Neural crest cell (in vitro differentiated cells): ENCODE results near the gene KRTAP4-7. TPM values are rescaled to one million over a fixed set of nuclear protein-coding genes. Genes with fewer than 3 reads are reported as not detected.
"Not testable (repeated sequence)": the region's sequence is repeated elsewhere in the genome, so short reads cannot be mapped to it uniquely, and the experiment has no call there.

ENCODE experiments used
- DNase-seq: peaks from one replicate; pipeline ENCODE4 v3.0.0; 2021; ENCODE audit warnings: low read depth, mixed read lengths, low spot score
- H3K27ac Mint-ChIP-seq: one replicate; pipeline ENCODE4 v1.8.0; 2021; ENCODE audit warnings: mild to moderate bottlenecking, mixed read lengths; ENCODE audit not compliant: unreplicated experiment
- H3K27me3 Mint-ChIP-seq: 2 replicates; pipeline ENCODE4 v1.8.0; 2021; ENCODE audit warnings: low read depth, mild to moderate bottlenecking, mixed read lengths
- H3K36me3 Mint-ChIP-seq: 2 replicates; pipeline ENCODE4 v1.8.0; 2021; ENCODE audit warnings: low read depth, mild to moderate bottlenecking, mixed read lengths
- H3K4me1 Mint-ChIP-seq: 2 replicates; pipeline ENCODE4 v1.8.0; 2021; ENCODE audit warnings: mixed read lengths
- H3K4me3 Mint-ChIP-seq: one replicate; pipeline ENCODE4 v1.8.0; 2021; ENCODE audit warnings: mild to moderate bottlenecking, mixed read lengths
- H3K9me3 Mint-ChIP-seq: 2 replicates; pipeline ENCODE4 v1.8.0; 2021; ENCODE audit warnings: mixed read lengths
- total RNA-seq: library from RNA; stranded (reverse); gene quantifications from 2 replicates; pipeline ENCODE4 v1.2.1, GENCODE V29; 2021
- TF ChIP-seq, protein P1 (sequence below): fragments of 200-600 bp; sonication (generic); conservative IDR thresholded peaks from 2 replicates; pipeline ENCODE4 v1.5.0; 2021; ENCODE audit warnings: antibody characterized with exemption, mild to moderate bottlenecking

The KRTAP4-7 gene
- total RNA-seq, 1 donor from 2014 or later: not detected

DNA sequence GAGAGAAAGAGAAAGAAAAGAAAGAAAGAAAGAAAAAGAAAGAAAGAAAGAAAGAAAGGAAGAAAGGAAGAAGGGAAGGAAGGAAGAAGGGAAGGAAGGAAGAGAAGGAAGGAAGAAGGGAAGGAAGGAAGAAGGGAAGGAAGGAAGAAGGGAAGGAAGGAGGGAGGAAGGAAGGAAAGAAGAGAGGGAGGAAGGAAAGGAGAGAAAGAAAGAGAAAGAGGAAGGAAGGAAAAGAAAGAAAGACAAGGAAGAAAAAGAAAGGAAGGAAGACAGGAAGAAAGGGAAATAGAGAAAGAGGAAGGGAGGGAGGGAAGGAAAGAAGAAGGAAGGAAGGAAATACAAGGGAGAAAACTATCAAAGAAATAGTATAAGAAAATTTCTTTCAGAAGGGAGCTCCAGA is 7.2 kb upstream of the KRTAP4-7 start:
- Mint-ChIP-seq H3K4me1 (no peaks in the 10 kb centered on the region), H3K27ac (no peak overlapping the region), H3K36me3 (no peaks in the 10 kb centered on the region), H3K9me3 (no peaks in the 10 kb centered on the region), H3K27me3 (peaks cover 23% of the 10 kb centered on the region), H3K4me3 (no peak overlapping the region)
- no peak for DNase-seq
- TF ChIP-seq, protein P1, sequence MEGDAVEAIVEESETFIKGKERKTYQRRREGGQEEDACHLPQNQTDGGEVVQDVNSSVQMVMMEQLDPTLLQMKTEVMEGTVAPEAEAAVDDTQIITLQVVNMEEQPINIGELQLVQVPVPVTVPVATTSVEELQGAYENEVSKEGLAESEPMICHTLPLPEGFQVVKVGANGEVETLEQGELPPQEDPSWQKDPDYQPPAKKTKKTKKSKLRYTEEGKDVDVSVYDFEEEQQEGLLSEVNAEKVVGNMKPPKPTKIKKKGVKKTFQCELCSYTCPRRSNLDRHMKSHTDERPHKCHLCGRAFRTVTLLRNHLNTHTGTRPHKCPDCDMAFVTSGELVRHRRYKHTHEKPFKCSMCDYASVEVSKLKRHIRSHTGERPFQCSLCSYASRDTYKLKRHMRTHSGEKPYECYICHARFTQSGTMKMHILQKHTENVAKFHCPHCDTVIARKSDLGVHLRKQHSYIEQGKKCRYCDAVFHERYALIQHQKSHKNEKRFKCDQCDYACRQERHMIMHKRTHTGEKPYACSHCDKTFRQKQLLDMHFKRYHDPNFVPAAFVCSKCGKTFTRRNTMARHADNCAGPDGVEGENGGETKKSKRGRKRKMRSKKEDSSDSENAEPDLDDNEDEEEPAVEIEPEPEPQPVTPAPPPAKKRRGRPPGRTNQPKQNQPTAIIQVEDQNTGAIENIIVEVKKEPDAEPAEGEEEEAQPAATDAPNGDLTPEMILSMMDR: no peak

DNA sequence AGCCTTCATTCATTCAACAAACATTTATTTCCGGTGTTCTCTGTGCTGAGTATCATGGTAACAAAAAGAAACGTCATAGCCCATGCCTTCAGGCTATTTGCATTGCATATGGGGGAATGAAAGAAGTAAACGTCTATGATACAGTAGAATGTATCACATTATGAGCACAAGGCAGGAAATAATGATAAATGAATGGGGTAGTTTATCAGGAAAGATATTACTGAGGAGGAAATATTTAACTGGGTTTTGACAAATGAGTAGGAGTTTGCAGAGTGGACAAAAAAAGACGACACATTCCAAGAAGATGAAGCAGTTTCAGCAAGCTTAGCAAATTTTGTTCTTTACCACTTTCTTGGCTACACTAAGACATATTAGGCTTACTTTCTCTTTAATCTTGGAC is 1.3 kb upstream of the KRTAP4-7 start:
- no peak for DNase-seq
- TF ChIP-seq, protein P1: no peak
- Mint-ChIP-seq H3K27ac (no peak overlapping the region), H3K4me3 (no peak overlapping the region), H3K27me3 (peaks cover 9% of the 10 kb centered on the region), H3K36me3 (no peaks in the 10 kb centered on the region), H3K9me3 (no peaks in the 10 kb centered on the region), H3K4me1 (no peaks in the 10 kb centered on the region)

DNA sequence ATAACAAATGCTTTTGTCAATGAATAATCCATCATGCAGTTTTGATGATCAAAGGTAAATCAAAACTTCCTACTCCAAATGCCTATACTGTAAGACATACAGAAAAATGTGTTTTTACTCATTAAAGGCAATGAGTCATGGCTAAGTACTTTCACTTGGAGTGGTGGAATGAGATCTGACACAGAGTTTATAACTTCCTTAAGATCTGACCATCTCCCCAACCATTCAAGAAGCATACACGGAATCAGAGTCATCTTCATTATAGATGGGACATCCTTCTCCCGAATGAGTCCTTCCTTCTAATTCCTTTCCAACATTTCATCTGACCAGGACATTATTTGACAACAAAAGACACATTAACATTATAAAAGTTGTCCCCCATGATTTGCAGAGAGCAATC is 523 bp upstream of the KRTAP4-7 start:
- H3K27me3 Mint-ChIP-seq, H3K36me3 Mint-ChIP-seq, H3K4me1 Mint-ChIP-seq, H3K4me3 Mint-ChIP-seq, H3K27ac Mint-ChIP-seq, H3K9me3 Mint-ChIP-seq, DNase-seq: not testable (repeated sequence)

DNA sequence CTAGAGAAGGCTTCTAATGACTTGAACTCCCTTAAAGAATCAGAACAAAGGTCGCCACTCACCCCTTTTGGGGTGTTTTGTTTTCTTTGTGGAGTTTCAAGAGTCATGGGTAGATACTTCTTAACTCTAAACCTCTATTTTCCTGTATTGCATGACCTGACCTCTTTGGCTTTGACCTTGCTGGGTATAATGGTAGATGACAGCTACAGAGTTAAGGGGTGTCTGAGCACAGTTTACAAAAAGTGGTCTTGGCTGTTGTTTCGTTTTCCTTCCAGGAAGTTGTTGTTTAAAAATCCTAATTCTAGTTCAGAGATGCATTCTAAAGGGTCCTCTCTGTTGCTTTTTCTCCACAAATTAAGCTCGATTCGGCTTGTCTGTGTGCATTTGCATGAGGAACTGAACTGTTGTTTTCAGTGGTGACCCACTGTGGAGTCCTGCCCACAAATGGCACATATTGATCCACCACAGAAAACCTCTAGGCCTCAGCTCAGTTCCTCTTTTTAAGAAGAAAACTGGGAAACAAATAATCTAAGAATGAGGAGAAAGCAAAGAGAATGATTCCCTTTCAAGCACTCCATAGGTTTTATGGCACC is 4.9 kb downstream of the KRTAP4-7 start:
- H3K27ac Mint-ChIP-seq, H3K4me3 Mint-ChIP-seq, H3K36me3 Mint-ChIP-seq, DNase-seq, H3K4me1 Mint-ChIP-seq, H3K9me3 Mint-ChIP-seq, H3K27me3 Mint-ChIP-seq: not testable (repeated sequence)

DNA sequence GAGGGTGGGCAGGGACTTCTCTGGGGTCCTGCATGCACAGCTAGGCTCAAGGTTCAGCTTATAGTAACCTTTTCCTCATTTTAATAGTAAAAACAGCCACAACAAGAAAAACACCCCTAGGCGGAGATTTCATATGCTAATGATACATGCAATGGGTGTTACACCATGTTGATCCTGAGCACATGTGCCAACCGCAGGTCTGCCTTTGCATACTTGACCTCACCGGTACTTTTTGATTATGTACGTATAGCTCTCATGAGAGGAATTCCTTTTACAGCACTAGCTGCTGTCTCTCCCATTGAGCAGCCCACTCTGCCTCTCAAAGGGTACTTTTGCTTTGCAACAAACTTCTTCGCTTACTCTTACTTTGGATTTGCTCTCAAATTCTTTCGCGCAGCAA is 12.1 kb downstream of the KRTAP4-7 start:
- TF ChIP-seq, protein P1: no peak
- no peak for DNase-seq
- no peak overlapping the region for H3K27ac Mint-ChIP-seq
- no peaks in the 10 kb centered on the region for H3K4me1 Mint-ChIP-seq
- H3K4me3 Mint-ChIP-seq: no peak overlapping the region
- H3K27me3 Mint-ChIP-seq: peaks cover 26% of the 10 kb centered on the region
- no peaks in the 10 kb centered on the region for H3K36me3 Mint-ChIP-seq
- H3K9me3 Mint-ChIP-seq: peaks cover 5% of the 10 kb centered on the region

DNA sequence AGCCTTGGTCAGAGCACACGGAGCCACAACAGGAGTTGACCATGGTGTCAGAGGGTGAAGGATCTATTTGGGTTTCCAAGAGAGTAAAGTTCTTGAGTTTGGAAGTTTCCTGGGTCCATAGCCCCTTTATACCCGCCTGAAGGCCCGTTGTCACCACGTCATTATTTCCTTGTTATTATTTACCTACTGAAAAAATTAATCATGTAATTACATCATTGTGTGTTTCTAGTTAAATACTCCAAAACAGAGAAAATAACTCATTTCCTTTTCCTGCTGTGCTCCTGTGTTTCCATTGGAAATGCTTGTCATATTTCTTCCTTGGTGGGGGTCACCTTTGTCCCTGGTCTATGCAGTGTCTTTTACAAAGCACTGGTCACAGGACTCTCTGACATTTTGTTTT is 14.1 kb downstream of the KRTAP4-7 start, which contains the start of gene KRTAP4-8:
TSS of gene KRTAP4-8 (minus strand) at position 101 of the 400 bp plus-strand sequence. CDS start at position 43, 58 bp downstream.
- no peak for DNase-seq
- Mint-ChIP-seq H3K4me3 (no peak within 1 kb of the TSS), H3K36me3 (no peaks in the 10 kb centered on the region), H3K4me1 (no peaks in the 10 kb centered on the region), H3K9me3 (peaks cover 5% of the 10 kb centered on the region), H3K27ac (no peak within 1 kb of the TSS), H3K27me3 (peaks cover 26% of the 10 kb centered on the region)
- TF ChIP-seq, protein P1: no peak
